Osteoblast (primary cell): ENCODE measurements around the gene AMBN. TPM values are rescaled to one million over a fixed set of nuclear protein-coding genes. Genes with fewer than 3 reads are reported as not detected.

Experiments
- DNase-seq: peaks from one replicate; pipeline ENCODE4 v3.0.0; 2011; ENCODE audit warnings: low spot score, mixed read lengths; ENCODE audit not compliant: insufficient read length; ENCODE audit errors: missing footprints
- H2AFZ ChIP-seq: 2 replicates; pipeline ENCODE4 v1.6.0; 2011; ENCODE audit warnings: mild to moderate bottlenecking, low read length
- H3K27ac ChIP-seq: 2 replicates; pipeline ENCODE4 v1.5.1; 2011; ENCODE audit warnings: mild to moderate bottlenecking, low read depth, low read length, moderate library complexity
- H3K27me3 ChIP-seq: 2 replicates; pipeline ENCODE4 v1.6.0; 2012; ENCODE audit warnings: mild to moderate bottlenecking, control low read depth, inconsistent platforms, low read length, moderate library complexity; ENCODE audit not compliant: insufficient read depth
- H3K36me3 ChIP-seq: 2 replicates; pipeline ENCODE4 v1.5.1; 2011; ENCODE audit warnings: mild to moderate bottlenecking, low read length, control low read depth, moderate library complexity; ENCODE audit not compliant: insufficient read depth
- H3K4me1 ChIP-seq: 2 replicates; pipeline ENCODE4 v1.5.1; 2011; ENCODE audit warnings: mild to moderate bottlenecking, low read length, control low read depth, moderate library complexity; ENCODE audit not compliant: insufficient read depth
- H3K4me2 ChIP-seq: 2 replicates; pipeline ENCODE4 v1.6.0; 2011; ENCODE audit warnings: mild to moderate bottlenecking, low read length; ENCODE audit not compliant: insufficient read depth
- H3K4me3 ChIP-seq: fragments of 200-600 bp; sonication (generic); 3 replicates; pipeline ENCODE4 v1.5.1; 2012; ENCODE audit warnings: mild to moderate bottlenecking, low read length, inconsistent platforms; ENCODE audit not compliant: insufficient read depth
- H3K79me2 ChIP-seq: 2 replicates; pipeline ENCODE4 v1.6.0; 2012; ENCODE audit warnings: mild to moderate bottlenecking, low read length, control low read depth, inconsistent platforms; ENCODE audit not compliant: insufficient read depth
- H3K9me3 ChIP-seq: 2 replicates; pipeline ENCODE4 v1.5.1; 2011; ENCODE audit warnings: low read depth, low read length, control low read depth
- H4K20me1 ChIP-seq: 2 replicates; pipeline ENCODE4 v1.6.0; 2012; ENCODE audit warnings: mild to moderate bottlenecking, low read length, control low read depth; ENCODE audit not compliant: insufficient read depth
- CTCF ChIP-seq: IDR thresholded peaks from 2 replicates; pipeline ENCODE4 v1.5.1; 2011; ENCODE audit warnings: mild to moderate bottlenecking, low read depth, low read length, moderate library complexity; ENCODE audit errors: extremely low read depth
- total RNA-seq: library from RNA; depleted of rRNA; stranded (reverse); fragments of >200 nt; gene quantifications from 2 replicates; pipeline ENCODE4 v1.2.3, GENCODE V29; 2012

The AMBN gene
- total RNA-seq, 1 donor = not detected

DNA sequence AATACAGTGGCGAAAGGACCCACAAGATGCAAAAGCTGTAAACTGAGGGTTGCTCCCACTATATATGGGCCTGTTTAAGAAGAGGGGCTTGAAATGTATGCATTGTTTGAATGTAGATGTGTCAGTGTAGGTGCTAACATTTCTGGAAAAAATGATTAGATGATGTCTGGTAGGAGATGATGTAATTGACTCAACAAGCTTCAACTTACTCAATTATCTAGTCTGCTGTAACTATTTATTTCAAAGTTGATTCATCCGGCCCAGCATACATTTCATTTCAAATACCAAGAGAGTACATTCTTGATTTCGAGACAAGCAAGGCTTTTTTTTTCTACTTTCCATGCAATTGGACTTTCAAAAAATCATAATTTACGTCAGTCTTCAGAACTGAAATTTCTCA lies 27.2 kb downstream of the AMBN start:
- Histone ChIP-seq H3K4me1 (no peaks in the 10 kb centered on the region), H3K27ac (no peak overlapping the region), H3K9me3 (no peaks in the 10 kb centered on the region), H4K20me1 (no peaks in the 10 kb centered on the region), H3K36me3 (no peaks in the 10 kb centered on the region), H3K79me2 (no peaks in the 10 kb centered on the region), H3K4me2 (no peak overlapping the region), H2AFZ (no peak overlapping the region), H3K4me3 (no peak overlapping the region), H3K27me3 (no peaks in the 10 kb centered on the region)
- no peak for TF ChIP-seq CTCF
- no peak for DNase-seq

GRCh38 chr4:70619778-70620177 lies 27.7 kb downstream of the AMBN start:
- Histone ChIP-seq H3K4me2 (no peak overlapping the region), H3K79me2 (no peaks in the 10 kb centered on the region), H2AFZ (no peak overlapping the region), H3K27ac (no peak overlapping the region), H4K20me1 (no peaks in the 10 kb centered on the region), H3K27me3 (no peaks in the 10 kb centered on the region), H3K36me3 (no peaks in the 10 kb centered on the region), H3K4me1 (no peaks in the 10 kb centered on the region), H3K9me3 (no peaks in the 10 kb centered on the region), H3K4me3 (no peak overlapping the region)
- TF ChIP-seq CTCF = no peak
- no peak for DNase-seq

DNA sequence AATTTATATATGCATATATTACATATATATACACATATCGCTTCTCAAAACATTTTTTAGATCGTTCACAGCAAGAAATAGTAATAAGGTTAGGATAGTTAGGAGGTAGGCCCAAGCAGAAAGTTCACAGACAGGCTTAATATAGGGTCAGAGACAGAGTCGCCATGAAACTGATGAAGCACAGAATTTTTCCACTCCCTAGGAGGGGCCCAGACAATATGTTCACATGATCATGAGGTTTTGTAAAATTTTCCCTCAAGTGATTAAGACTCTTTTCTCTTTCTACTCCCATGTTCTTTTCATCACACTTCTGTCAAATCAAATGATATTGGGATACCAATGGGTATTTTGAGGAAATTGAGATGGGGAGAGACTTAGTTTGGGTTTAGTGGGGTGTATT lies 31.3 kb downstream of the AMBN start:
- Histone ChIP-seq H3K9me3 (no peaks in the 10 kb centered on the region), H3K27me3 (no peaks in the 10 kb centered on the region), H3K79me2 (no peaks in the 10 kb centered on the region), H3K4me2 (no peak overlapping the region), H3K36me3 (no peaks in the 10 kb centered on the region), H3K27ac (no peak overlapping the region), H2AFZ (no peak overlapping the region), H3K4me1 (no peaks in the 10 kb centered on the region), H3K4me3 (no peak overlapping the region), H4K20me1 (no peaks in the 10 kb centered on the region)
- TF ChIP-seq CTCF = no peak
- DNase-seq = no peak

GRCh38 chr4:70624226-70624793 lies 32.3 kb downstream of the AMBN start:
- Histone ChIP-seq H3K4me3 (no peak overlapping the region), H2AFZ (no peak overlapping the region), H3K27ac (no peak overlapping the region), H3K27me3 (no peaks in the 10 kb centered on the region), H3K9me3 (no peaks in the 10 kb centered on the region), H3K4me1 (no peaks in the 10 kb centered on the region), H3K4me2 (no peak overlapping the region), H4K20me1 (no peaks in the 10 kb centered on the region), H3K79me2 (no peaks in the 10 kb centered on the region), H3K36me3 (no peaks in the 10 kb centered on the region)
- TF ChIP-seq CTCF = no peak
- no peak for DNase-seq
